NCI-H2081 (cell line): ENCODE results near the gene MSL3B.

ENCODE experiments used
- DNase-seq, 2 experiments: peaks; one replicate each; lab custom pipeline; 2025; lab: John Stamatoyannopoulos, UW

The MSL3B gene

GRCh38 chr2:233817361-233817911 is 50.8 kb downstream of the MSL3B start:
- DNase-seq: no peak

- no peak for DNase-seq
Measured at GRCh38 chr2:233816771-233817170, 51.4 kb downstream of the MSL3B start.

- DNase-seq: peak in 1 of 2 experiments; percentile 28
Measured at GRCh38 chr2:233816334-233816733, 51.9 kb downstream of the MSL3B start.

- no peak for DNase-seq
Measured at GRCh38 chr2:233815861-233816260, 52.3 kb downstream of the MSL3B start.
